ENCODE measurements around the gene HDAC9.
"Not testable (repeated sequence)": the region's sequence is repeated elsewhere in the genome, so short reads cannot be mapped to it uniquely, and the experiment has no call there.

HDAC9 gene

DNA sequence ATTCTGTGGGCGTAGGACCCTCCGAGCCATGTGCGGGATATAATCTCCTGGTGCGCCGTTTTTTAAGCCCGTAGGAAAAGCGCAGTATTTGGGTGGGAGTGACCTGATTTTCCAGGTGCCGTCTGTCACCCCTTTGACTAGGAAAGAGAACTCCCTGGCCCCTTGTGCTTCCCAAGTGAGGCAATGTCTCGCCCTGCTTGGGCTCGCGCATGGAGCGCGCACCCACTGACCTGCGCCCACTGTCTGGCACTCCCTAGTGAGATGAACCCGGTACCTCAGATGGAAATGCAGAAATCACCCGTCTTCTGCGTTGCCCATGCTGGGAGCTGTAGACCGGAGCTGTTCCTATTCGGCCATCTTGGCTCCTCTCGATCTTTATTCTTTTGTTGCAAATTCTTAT, 495.2 kb downstream of the HDAC9 start:
- DNase-seq: not testable (repeated sequence)

DNA sequence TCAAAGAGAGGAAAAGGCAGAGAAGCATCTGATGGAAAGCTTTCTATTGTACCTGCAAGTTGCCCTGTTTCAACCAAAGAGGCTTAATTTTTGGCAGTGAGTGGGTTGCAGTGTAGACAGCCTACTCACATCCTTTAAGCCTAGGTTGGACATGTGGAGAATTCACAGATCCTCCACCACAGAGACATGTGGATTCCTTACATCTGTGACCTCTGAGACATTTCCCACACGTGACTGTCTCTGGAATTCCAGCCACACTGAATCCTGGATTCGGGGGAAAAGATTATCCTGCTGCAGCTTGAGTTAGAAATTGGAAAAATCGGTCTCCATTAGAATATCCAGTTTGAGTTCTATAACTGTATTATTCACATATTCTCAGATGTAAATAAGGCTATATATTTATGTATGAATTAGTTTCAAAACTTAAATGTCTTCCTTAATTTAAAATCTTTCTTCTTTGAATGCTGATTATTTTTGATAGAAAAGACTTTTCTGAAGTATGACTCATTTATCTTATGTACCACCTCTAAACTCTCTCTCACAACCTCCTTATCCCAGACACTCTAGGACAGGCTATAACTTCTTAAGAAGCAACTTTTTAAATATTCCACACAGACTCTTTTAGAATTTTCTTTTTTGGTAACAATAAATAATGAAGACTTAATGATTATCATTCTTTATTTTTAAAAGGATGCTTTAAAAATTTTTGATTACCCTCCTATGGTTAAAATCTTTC, 498.6 kb downstream of the HDAC9 start:
- DNase-seq: no peak

DNA sequence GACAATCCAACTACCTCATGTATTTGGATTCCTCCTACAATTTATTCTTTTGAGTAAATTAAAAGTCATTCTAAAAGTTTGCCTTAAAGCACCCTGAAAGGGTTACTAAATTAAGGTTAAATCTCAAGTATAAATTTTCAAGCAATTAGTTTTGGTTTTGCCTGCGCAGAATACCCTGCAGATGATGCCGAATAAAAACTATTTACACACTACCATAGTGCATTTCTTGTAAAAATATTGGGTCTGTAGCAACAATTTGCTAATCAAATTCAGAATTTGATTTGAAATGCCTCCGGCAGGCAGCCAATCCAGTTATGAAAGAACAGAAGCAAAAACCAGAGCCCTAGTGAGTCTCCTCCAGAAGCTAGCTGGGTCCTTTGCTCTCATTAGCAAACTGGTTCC, 499.7 kb downstream of the HDAC9 start:
- no peak for DNase-seq

DNA sequence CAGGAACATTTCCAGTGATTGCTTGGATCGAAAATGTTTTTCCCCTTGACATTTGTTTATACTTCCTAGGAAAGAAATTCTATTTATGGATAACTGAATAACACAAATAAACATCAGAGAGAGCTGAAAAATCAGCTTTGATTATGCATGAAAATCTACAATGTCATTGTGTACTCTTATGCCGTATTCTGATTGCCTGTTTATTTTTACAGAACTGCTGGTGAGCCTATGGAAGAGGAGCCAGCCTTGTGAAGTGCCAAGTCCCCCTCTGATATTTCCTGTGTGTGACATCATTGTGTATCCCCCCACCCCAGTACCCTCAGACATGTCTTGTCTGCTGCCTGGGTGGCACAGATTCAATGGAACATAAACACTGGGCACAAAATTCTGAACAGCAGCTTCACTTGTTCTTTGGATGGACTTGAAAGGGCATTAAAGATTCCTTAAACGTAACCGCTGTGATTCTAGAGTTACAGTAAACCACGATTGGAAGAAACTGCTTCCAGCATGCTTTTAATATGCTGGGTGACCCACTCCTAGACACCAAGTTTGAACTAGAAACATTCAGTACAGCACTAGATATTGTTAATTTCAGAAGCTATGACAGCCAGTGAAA, 500.4 kb downstream of the HDAC9 start:
- no peak for DNase-seq

DNA sequence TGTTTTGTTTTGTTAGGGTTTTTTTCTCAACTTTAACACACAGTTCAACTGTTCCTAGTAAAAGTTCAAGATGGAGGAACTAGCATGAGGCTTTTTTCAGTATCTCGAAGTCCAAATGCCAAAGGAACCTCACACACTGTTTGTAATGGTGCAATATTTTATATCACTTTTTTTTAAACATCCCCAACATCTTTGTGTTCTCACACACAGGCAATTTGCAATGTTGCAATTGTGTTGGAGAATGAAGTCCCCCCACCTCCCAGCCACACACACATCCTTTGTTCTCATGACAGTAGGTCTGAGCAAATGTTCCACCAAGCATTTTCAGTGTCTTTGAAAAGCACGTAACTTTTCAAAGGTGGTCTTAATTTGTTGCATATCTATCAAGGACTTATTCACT, 501.0 kb downstream of the HDAC9 start:
- DNase-seq: no peak

DNA sequence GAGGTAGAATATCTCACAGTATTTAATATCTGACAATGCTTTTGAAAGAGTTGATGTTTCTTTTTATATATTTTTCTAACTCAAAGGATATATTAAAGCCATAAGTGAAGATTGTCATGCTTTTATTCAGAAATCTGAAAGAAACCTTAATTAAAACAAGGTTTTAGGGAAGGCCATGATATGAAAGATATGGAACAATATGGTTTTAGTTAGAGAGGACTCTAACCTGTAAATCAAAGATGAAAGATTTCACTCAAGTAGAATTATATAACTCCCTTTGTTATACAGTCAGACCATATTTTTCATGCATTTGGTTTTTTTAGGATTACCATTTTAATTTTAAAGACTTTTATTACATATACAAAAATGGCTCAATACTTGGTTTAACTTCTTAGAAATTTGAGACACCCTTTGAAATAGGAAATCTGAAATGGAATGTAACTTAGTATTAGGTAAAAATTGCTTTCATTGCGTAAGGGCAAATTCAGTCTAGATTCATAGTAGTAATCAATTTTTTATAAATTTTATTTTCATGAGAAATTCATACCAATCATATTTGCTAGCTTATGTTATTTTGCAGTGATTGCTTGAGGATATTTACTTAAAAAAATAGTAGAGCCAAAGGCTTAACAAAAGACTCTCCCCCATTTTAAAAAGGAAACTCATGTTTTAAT, 502.1 kb downstream of the HDAC9 start:
- DNase-seq: no peak

DNA sequence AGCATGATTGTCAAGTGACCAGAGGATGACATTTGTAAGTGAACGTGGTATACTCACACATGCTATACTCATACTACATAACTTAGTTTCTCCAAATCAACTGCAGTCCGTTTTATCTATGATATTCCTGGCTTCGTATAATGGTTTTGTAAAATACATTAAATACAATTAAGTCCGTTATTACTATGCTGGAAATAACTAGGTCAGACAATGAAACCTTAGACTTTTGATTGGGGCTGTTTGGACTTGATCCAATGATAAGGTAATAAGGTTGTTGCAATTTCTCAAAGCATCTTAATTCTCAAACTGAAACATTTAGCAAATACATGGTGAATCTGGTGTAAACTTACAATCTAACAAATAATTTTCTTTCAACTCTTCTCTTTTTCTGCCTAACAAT, 504.9 kb downstream of the HDAC9 start:
- DNase-seq: no peak

DNA sequence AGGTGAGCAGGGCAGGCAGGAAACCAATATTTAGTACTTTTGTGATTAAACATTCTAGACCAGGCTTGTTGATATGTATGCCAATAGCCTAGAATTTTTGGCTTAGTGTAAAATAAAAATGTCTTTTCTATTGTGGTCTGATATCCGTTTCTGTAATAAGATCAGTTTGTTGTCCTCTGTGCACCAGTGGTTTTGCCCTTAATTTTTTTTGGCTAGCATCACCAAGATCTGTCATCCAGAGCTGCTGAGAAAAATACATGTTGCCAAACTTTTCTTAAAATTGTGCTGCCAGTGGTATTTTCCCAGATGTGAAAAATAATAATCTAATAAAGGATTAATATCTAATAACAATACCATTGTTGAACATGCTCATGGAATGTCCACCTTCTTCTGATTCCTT, 506.3 kb downstream of the HDAC9 start:
- DNase-seq: no peak

DNA sequence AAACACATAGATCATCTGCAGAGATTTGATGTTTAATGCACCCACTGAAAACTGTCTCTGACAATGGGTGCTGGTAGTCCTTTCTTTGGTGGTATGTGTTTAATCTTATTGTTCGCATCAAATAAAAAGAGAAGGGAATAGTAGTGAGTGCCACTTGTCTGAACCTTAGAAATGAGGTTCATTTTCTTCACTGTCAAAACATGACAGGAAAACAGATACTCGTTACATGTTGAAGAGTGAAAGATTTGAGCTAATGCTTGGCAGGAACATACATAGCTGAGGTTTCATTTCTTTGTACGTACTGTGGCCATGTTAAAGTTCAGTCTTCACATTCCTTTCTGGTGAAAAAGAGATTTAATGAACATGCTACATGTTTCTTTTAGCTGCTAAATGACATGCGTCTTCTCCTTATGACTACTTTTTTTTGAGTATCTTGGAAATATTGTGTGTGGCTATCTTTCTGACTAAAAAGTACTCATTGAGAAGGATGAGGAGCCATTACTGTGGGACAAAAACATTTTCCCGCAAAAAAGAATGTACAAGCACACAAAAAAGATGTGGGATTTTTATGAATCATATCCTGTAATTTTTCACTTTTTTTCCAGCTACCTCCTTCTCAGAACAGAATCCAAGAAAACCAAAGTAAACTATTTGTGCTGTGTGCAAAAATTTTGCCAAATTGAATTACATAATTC, 513.8 kb downstream of the HDAC9 start:
- no peak for DNase-seq

DNA sequence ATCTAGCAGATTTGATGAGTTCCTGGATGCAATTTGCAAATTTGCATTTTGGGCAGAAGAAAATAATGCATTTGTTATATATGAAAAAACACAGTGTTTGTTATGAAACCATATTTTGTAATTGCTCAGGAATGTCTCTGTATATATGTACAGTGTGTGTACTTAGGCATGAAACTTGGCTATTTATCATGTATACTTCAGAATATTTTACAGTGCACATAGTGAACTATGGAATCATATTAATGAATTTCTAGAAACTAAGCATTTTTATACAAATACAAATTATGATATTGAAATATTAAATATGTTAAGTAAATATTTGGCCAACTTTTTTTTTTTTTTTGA, 514.4 kb downstream of the HDAC9 start:
- DNase-seq: no peak

DNA sequence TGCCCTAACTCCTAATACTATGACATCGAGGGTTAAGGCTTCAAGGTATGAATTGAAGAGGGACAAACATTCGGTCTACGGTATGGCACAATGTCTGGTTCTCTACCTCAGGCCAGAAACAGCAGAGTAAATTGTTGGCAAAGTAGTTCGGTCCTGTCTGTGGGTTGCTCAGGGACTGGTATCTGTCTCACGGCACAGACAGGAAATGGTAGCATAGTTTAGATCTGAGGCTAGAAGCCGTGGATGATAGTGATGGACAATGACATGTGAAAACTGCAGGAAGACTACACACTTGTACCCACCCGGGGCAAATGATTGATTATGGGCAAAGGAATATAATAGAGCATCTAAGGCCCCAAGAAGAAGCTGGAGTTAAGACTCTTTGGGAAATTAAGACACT, 515.7 kb downstream of the HDAC9 start:
- DNase-seq: no peak

DNA sequence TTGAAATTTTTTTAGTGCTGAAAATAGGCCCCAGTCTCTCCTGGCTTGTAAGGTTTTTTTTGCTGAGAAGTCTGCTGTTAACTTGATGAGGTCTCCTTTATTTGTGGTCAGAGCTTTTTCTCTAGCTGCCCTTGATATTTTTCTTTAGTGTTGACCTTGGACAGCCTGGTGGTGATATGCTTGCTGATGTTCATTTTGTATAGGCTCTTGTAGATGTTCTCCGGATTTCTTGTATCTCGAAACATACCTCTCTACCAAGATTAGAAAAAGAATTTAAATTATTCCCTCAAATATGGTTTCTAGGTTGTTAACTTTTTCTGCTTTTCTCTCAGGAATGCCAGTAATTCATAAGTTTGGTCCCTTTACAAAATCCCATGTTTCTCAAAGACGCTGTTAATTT, 519.5 kb downstream of the HDAC9 start:
- no peak for DNase-seq

DNA sequence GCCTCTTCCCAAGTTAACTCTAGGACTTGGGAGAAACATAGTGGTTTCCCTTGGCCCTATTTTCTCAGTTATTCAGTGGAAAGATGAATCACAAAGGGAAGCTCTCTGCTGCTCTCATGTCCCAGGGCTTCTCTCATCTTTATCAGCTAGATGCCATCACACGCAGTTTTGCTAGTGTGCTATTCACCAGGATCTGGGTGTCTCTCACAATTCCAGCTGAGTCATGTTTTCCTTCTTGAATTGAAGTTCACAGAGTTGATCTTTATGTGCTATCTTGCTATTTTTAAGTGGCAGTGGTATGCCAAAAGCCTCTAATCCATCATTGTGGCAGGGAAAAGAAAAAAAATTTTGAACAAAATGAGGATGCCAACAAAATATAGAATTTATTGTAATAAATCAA, 520.6 kb downstream of the HDAC9 start:
- DNase-seq: no peak

DNA sequence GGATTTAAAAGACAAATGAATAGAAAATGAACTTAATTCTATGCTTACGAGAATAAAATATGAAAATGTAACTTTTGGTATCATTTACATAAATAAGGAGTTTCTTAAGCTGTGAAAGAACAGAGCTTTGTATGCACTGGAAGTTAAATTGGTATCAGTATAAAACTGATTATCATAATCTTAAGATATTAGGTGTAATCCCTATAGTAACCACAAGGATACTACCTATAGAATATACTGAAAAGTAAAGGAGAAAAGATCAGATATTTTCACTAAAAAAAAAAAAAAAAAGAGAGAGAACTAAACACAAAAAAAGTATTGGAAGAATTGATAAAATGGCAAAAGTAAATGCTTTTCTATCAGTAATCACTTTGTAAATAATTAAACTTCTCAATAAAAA, 521.8 kb downstream of the HDAC9 start:
- no peak for DNase-seq

DNA sequence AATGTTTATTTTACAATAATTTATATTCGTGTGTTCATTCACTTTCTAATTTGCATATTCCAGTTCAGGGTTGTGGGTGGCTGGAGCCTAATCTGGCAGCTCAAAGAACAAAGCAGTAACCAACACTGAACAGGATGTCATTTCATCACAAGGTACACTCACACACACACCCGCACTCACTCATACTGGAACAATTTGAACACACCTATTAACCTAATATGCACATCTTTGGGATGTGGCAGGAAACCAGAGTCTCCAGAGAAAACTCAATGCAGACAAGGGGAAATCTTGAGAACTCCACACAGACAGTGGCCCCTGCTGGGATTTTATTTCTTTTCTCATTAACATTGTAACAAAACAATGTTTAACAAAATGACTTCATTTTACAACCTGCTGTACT, 524.5 kb downstream of the HDAC9 start:
- no peak for DNase-seq

DNA sequence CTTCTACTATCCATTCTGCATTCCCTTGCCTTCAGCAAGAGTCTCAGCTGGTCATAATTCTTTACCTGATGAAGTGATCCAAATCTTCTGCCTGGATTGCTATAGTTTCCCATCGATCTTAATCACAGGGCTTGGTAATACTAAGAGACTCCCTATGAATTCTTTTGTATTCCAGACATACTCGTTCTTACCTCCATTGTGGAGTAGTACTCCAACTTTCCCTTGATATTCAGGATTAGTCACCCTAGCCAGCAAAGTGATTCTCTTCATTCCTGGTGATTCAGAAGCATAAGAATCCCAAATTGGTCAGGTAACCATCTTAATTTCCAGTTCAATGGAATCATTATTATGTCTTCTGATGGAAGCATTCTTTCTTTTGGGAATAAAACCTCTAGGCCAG, 525.2 kb downstream of the HDAC9 start:
- DNase-seq: no peak

DNA sequence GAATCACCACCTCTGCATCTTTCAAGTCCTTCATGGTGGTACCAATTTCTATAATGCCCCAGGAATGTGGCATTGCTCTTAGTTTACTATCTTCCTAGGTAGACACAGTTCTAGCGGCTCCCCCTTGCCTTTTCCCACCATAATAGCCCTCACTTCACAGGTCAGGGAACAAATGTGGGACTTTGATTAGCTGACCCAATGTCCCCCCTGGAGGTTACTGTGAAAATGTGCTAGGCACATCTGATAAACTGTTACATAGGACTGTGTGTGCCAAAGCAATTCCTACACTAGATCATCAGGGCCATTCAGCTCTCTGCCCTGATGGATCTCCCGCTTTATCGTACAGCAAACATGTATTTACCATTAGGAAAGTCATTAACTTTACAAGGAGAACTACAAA, 527.9 kb downstream of the HDAC9 start:
- DNase-seq: no peak

DNA sequence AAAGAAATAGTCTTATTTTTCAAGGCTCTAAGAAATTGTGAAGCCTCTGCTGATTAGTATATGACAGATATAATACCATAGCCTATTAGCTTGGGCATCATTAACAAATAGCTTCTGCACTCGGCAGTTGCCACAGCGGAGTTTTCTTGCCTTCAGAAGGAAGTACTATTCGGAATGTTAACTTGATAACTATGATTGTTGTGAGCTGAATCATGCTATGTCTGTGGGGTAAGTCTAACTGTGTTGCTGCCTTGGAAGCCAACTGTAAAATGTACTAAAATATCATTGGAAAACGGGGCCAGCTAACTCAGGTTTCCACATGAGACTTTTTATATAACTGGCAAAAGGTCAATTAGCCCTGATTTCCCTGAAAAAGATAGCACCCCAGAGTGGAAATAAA, 528.7 kb downstream of the HDAC9 start:
- no peak for DNase-seq

DNA sequence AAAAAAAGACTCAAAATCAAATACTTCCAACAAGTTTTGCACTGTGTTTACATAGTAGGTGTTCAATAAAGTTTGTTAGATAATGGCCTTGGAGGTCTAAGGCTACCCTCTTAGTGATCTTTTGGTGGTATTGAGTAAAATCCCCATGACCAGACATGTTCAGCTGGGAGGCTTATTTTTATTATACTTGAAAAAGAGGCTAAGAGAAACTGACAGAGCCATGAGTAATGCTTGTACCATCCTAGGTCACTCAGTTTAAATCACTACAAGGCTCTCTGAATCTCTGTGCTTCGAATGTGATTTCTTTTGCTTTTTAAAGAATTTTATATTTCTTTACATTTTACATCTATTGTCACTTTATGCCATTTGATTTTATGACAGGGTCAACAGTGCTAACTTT, 531.3 kb downstream of the HDAC9 start:
- no peak for DNase-seq

DNA sequence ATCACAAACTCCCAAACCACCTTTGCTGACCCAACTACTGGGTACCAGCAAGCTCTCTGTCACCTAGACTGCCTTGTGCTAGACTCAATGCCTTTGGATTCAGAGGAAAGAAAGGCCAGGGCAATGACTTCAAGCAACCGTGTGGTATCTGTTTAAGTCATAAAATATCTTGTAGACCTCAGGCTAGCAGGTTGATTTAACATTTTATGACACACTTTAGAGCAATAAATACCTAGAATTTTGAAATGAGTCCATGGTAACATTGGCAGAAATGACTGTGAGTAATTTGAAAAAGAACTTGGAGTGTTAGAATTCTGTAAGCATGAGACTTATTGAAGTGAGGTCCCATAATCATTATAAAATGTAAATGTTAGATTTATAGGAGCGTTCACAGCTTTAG, 534.7 kb downstream of the HDAC9 start:
- no peak for DNase-seq

DNA sequence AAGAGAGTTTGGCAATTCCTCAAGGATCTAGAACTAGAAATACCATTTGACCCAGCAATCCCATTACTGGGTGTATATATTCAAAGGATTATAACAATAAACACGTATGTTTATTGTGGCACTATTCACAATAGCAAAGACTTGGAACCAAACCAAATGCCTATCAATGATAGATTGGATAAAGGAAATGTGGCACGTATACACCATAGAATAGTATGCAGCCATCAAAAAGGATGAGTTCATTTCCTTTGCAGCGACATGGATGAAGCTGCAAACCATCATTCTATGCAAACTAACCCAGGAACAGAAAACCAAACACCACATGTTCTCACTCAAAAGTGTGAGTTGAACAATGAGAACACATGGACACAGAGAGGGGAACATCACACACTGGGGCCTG, 537.4 kb downstream of the HDAC9 start:
- not testable (repeated sequence) for DNase-seq

DNA sequence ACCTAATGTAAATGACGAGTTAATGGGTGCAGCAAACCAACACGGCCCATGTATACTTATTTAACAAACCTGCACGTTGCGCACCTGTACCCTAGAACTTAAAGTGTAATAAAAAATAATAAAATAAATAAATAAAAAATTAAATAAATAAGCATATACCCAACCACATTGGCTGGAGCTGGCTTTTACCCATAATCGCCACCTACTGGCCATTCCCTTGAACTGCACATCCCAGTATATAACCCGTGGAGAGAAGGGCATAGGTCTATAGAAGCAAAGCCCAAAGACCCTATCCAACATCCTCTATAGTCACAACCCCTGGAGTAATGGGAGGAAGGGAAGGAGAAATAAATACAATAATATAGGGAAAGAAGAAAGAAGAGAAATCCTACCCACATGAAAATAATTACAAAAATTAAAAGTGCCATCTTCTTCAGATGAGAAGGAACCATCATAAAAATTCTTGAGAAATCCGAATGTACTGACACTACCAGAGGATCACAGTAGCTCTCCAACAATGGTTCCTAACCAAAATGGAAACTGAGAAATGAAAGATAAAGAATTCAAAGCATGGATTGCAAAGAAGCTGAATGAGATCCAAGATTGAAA, 556.3 kb downstream of the HDAC9 start:
- DNase-seq: no peak
